Measurements from ENCODE around the gene BCAP31. TPM values are rescaled to one million over a fixed set of nuclear protein-coding genes. Genes with fewer than 3 reads are reported as not detected.

The BCAP31 gene
- total RNA-seq, 1 experiment from 2014 or later: 311 TPM

- peak; percentile 16 for DNase-seq
- H3K27me3 ChIP-seq: peaks cover 2% of the 10 kb centered on the region; the same call in 1 of the 2 replicates
- H3K36me3 ChIP-seq: no peaks in the 10 kb centered on the region
- no peaks in the 10 kb centered on the region for H3K9me3 ChIP-seq
- H3K4me3 ChIP-seq: no peak overlapping the region
Observed at GRCh38 chrX:153662266-153662665, 61.9 kb downstream of the BCAP31 start.

GRCh38 chrX:153659268-153659667, 64.9 kb downstream of the BCAP31 start:
- Histone ChIP-seq H3K36me3 (no peaks in the 10 kb centered on the region), H3K9me3 (no peaks in the 10 kb centered on the region), H3K27me3 (peaks cover 2% of the 10 kb centered on the region; the same call in 1 of the 2 replicates), H3K4me3 (no peak overlapping the region)
- DNase-seq: no peak

DNA sequence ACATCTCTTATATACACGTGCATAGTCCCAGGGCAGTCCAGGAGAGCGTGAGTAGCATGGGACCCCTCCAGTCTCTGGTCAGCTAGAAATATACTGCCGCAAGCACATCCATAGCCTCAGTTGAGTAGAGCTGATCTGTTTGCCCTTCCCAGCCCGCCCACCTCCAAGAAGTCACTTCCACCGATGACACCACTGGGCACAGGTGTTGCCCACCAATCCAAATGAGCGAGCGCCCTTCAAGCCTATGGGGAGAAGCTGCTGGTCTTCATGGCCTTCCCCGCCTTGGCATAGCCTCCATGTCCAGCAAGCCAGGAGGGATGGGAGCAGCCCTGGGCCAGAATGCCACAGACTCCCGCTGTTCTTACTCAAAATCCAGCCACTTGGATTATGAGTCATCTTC, 67.0 kb downstream of the BCAP31 start:
- Histone ChIP-seq H3K9me3 (no peaks in the 10 kb centered on the region), H3K36me3 (no peaks in the 10 kb centered on the region), H3K27me3 (peaks cover 2% of the 10 kb centered on the region; the same call in 1 of the 2 replicates), H3K4me3 (no peak overlapping the region)
- DNase-seq: peak; percentile 36

DNA sequence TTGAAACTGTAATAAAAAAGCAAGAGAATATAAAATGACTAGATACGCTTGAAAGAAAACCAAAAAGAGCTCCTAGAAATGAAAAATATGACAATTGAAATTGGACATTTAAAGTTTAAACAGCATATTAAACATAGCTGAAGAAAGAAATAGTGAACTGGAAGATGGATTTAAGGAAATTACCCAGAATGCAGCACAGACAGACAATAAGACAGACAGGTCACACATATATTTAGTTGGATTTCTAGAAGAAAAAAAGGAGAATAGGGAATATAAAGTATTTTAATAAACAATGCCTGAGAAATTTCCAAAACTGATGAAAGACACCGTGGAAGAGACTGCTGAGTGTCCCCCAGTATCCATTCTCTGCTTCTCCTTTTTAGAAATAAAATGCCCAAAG, 70.6 kb downstream of the BCAP31 start:
- H3K9me3 ChIP-seq: no peaks in the 10 kb centered on the region
- no peaks in the 10 kb centered on the region for H3K27me3 ChIP-seq
- DNase-seq: no peak

GRCh38 chrX:153651540-153652079, 72.6 kb downstream of the BCAP31 start:
- no peak for DNase-seq
- no peaks in the 10 kb centered on the region for H3K27me3 ChIP-seq
- no peaks in the 10 kb centered on the region for H3K36me3 ChIP-seq
- H3K4me3 ChIP-seq: no peak overlapping the region
- no peaks in the 10 kb centered on the region for H3K9me3 ChIP-seq

More for the DNA sequence above, 70.6 kb downstream of the BCAP31 start:
- Histone ChIP-seq H3K4me3 (no peak overlapping the region), H3K36me3 (no peaks in the 10 kb centered on the region)

GRCh38 chrX:153650959-153651358, 73.2 kb downstream of the BCAP31 start:
- no peak for DNase-seq
- Histone ChIP-seq H3K9me3 (no peaks in the 10 kb centered on the region), H3K27me3 (no peaks in the 10 kb centered on the region), H3K4me3 (no peak overlapping the region), H3K36me3 (no peaks in the 10 kb centered on the region)

Other genes with a start within 250 kb of the BCAP31 start
- gene BGN, start 229.4 kb downstream of the BCAP31 start, total RNA-seq (2014; rRNA removed; shearing (Covaris generic); ENCODE audit: low replicate concordance): 35.9 and 94.7 TPM in 2 replicates
- 0.13 TPM in 1 of 2 replicates, not detected in the other for gene ATP2B3, start 206.7 kb downstream of the BCAP31 start, total RNA-seq (2014; rRNA removed; shearing (Covaris generic); ENCODE audit: low replicate concordance)
- gene CCNQ, start 125.2 kb downstream of the BCAP31 start, total RNA-seq (2014; rRNA removed; shearing (Covaris generic); ENCODE audit: low replicate concordance): 47.7 and 73.2 TPM in 2 replicates
- 7.9 and 8.6 TPM in 2 replicates for gene DUSP9, start 77.2 kb downstream of the BCAP31 start, total RNA-seq (2014; rRNA removed; shearing (Covaris generic); ENCODE audit: low replicate concordance)
- 0.43 TPM in 1 of 2 replicates, not detected in the other for gene PNCK, start 50.6 kb downstream of the BCAP31 start, total RNA-seq (2014; rRNA removed; shearing (Covaris generic); ENCODE audit: low replicate concordance)
- 12.8 and 24.8 TPM in 2 replicates for gene SLC6A8, start 36.5 kb downstream of the BCAP31 start, total RNA-seq (2014; rRNA removed; shearing (Covaris generic); ENCODE audit: low replicate concordance)
- gene ABCD1, start 469 bp upstream of the BCAP31 start, total RNA-seq (2014; rRNA removed; shearing (Covaris generic); ENCODE audit: low replicate concordance): 24.3 and 28.8 TPM in 2 replicates
- 7.5 and 7.6 TPM in 2 replicates for gene PLXNB3, start 39.9 kb upstream of the BCAP31 start, total RNA-seq (2014; rRNA removed; shearing (Covaris generic); ENCODE audit: low replicate concordance)
- gene SRPK3, start 56.7 kb upstream of the BCAP31 start, total RNA-seq (2014; rRNA removed; shearing (Covaris generic); ENCODE audit: low replicate concordance): not detected in 2 replicates
- 48.7 and 75.2 TPM in 2 replicates for gene IDH3G, start 70.0 kb upstream of the BCAP31 start, total RNA-seq (2014; rRNA removed; shearing (Covaris generic); ENCODE audit: low replicate concordance)
- 227 and 266 TPM in 2 replicates for gene SSR4, start 70.3 kb upstream of the BCAP31 start, total RNA-seq (2014; rRNA removed; shearing (Covaris generic); ENCODE audit: low replicate concordance)
- gene PDZD4, start 106.2 kb upstream of the BCAP31 start, total RNA-seq (2014; rRNA removed; shearing (Covaris generic); ENCODE audit: low replicate concordance): 1.5 and 5.8 TPM in 2 replicates
- 0.30 TPM in 1 of 2 replicates, not detected in the other for gene L1CAM, start 161.8 kb upstream of the BCAP31 start, total RNA-seq (2014; rRNA removed; shearing (Covaris generic); ENCODE audit: low replicate concordance)
- gene AVPR2, start 180.3 kb upstream of the BCAP31 start, total RNA-seq (2014; rRNA removed; shearing (Covaris generic); ENCODE audit: low replicate concordance): 0.27 TPM in 1 of 2 replicates, not detected in the other
- 0.07 and 2.4 TPM in 2 replicates for gene ARHGAP4, start 201.9 kb upstream of the BCAP31 start, total RNA-seq (2014; rRNA removed; shearing (Covaris generic); ENCODE audit: low replicate concordance)
- gene NAA10, start 210.7 kb upstream of the BCAP31 start, total RNA-seq (2014; rRNA removed; shearing (Covaris generic); ENCODE audit: low replicate concordance): 205 and 325 TPM in 2 replicates
- not detected in 2 replicates for gene RENBP, start 220.3 kb upstream of the BCAP31 start, total RNA-seq (2014; rRNA removed; shearing (Covaris generic); ENCODE audit: low replicate concordance)
- gene HCFC1, start 247.4 kb upstream of the BCAP31 start, total RNA-seq (2014; rRNA removed; shearing (Covaris generic); ENCODE audit: low replicate concordance): 7.8 and 12.8 TPM in 2 replicates
- gene TMEM187, start 248.4 kb upstream of the BCAP31 start, total RNA-seq (2014; rRNA removed; shearing (Covaris generic); ENCODE audit: low replicate concordance): 1.0 and 4.6 TPM in 2 replicates